Right renal pelvis (tissue), 4 donors: ENCODE results near the gene SLC6A9. TPM values are rescaled to one million over a fixed set of nuclear protein-coding genes. Genes with fewer than 3 reads are reported as not detected.

Experiments
- DNase-seq, 4 donors: peaks; one replicate each; pipeline ENCODE4 v3.0.0-alpha.2; 2013; ENCODE audit warnings: low read depth in 4 of 4, low spot score in 3 of 4, missing footprints in 1 of 4
- polyA plus RNA-seq, 4 donors: library from polyadenylated mRNA; unstranded; fragments of 120-200 nt; gene quantifications; one replicate each; pipeline ENCODE4 v1.2.1, GENCODE V29; 2013; ENCODE audit not compliant: insufficient read length in 4 of 4

SLC6A9 gene
- polyA plus RNA-seq, 4 donors = 5.6 to 7.7 (median 6.3) TPM

DNA sequence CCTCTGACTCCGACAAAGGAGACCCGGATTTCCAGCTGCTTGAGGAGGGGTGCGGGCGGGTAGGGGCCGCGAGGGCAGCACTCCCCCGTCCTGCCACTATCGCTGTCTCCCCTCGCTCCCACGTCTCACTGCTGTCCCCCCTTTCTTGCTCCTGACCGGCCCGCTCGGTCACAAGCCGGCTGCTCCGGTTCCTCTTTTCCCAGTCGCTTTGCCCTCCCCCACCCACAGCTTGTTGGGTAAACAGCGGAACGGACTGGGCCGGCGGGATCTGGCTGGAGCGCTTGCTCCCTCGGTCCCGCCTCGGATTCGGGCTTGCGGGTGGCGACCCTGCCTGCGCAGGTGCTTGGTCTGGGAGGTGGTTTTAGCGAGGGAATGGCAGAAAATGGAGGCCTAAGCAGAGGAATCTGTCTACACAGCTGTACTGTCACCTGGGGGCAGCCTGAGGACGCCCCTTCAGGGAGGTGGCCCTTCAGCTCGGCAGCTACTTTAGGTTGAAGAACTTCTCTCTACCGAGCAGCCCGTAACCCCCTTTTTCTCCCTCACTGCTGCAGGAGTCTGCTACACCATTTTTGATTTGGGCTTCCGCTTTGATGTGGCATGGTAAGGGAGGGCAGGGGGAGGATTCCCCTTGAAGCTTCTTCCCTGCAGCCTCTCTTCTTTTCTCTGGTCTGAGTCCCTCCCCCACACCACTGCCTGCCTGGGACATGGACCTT lies 55.9 kb downstream of the SLC6A9 start:
- DNase-seq = no peak

GRCh38 chr1:43974443-43975248 lies 56.6 kb downstream of the SLC6A9 start, which contains the start of gene ATP6V0B:
TSS of gene ATP6V0B (plus strand) at chr1:43974960. CDS start at chr1:43975041, 81 bp downstream.
- peak; percentile 84 to 91 (median 86) for DNase-seq

- no peak for DNase-seq
Measured at GRCh38 chr1:43973981-43974442, 57.2 kb downstream of the SLC6A9 start.

DNA sequence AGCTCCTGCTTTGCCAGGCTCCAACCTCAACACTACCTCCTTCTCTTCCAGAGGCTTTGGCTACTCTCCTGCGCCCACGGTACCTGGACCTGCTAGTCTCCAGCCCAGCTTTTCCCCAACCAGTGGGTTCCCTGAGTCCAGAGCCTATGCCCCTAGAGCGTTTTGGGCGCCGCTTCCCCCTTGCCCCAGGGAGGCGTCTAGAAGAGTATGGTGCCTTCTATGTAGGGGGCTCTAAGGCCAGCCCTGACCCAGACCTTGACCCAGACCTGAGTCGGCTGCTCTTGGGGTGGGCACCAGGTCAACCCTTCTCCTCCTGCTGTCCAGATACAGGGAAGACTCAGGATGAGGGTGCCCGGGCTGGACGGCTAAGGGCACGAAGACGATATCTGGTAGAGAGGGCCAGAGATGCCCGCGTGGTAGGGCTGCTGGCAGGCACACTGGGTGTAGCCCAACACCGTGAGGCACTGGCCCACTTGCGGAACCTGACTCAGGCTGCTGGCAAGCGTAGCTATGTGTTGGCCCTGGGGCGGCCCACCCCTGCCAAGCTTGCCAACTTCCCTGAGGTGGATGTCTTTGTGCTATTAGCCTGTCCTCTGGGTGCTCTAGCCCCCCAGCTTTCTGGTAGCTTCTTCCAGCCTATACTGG lies 59.8 kb downstream of the SLC6A9 start:
- no peak for DNase-seq

DNA sequence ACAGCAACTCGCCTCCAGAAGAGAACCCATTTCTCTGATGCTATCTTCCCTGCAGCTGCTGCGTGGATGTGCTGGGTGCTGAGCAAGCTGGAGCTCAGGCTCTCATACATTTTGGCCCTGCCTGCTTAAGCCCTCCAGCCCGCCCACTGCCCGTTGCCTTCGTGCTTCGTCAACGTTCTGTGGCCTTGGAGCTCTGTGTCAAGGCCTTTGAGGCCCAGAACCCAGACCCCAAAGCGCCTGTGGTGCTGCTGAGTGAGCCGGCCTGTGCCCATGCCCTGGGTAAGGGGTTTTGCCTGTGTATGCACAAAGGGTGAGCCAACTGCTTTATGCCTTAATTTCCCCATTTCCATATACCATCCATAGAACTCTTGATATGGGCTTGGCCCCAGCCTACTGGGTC lies 60.4 kb downstream of the SLC6A9 start:
- no peak for DNase-seq

DNA sequence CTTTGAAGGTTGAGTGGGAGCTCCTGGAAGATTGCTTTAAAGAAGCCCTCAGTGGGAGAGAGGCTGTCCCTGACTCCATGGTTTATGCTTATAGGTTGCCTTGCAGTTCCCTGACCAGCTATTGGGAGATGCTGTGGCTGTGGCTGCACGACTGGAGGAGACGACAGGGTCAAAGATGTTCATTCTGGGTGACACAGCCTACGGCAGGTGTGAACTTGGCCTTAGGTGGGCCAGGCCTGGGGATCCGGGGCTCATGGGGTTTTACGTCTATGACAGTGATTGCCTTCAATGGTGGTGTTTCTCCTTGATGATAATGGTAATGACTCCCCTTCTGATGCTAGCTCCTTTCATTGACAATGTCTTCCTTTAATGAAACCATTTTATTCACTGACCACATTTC lies 60.8 kb downstream of the SLC6A9 start:
- no peak for DNase-seq

DNA sequence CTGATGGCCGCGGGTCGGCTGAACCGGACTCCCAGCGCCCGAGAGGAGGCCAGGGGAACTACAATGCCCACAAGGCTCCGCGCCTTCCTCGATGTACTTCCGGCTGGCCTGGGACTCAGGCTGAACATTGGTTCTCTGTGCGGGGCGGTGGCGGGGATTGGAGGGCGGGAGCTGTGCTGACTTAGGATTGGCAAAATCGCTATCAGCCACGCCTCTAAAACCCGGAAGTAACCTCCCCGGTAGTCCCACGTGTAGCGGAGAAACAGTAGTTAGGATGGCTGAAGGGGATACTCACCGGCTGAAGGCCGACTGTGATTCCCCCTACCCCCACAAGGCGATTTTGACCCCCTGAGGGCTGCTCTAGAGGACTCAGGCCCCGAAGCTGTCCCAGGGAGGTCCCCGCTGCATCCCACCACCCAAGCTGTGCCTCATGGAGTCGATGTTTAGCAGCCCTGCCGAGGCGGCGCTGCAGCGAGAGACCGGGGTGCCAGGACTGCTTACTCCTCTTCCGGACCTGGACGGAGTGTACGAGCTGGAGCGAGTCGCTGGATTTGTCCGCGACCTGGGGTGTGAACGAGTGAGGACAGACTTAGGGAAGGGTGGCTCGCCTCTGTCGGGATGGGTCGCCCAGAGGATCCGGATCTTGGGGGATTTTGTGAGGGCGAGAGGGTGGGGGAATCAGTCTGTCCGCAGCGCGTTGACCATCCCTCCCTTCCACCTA lies 61.4 kb downstream of the SLC6A9 start, which contains the start of gene DPH2:
Gene DPH2 (plus strand): TSS at position 265 of the 721 bp plus-strand sequence. CDS start 166 bp downstream, at position 431.
- peak; percentile 86 to 93 (median 91) for DNase-seq

DNA sequence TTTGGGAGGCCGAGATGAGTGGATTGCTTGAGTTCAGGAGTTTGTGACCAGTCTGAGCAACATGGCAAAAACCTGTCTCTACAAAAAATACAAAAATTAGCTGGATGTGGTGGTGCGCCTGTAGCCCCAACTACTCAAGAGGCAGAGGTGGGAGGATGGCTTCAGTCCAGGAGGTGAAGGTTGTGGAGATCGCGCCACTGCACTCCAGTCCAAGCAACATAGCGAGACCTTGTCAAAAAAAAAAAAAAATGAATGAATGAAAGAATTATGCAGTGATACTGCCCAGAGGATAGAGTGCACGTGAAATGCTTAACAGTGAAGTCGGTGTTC lies 61.9 kb downstream of the SLC6A9 start:
- no peak for DNase-seq

- no peak for DNase-seq
Measured at GRCh38 chr1:43968348-43968948, 62.8 kb downstream of the SLC6A9 start.

GRCh38 chr1:43965316-43965715 lies 65.9 kb downstream of the SLC6A9 start:
- DNase-seq = no peak

GRCh38 chr1:43963890-43964289 lies 67.4 kb downstream of the SLC6A9 start:
- no peak for DNase-seq

- DNase-seq = no peak
Measured at GRCh38 chr1:43963006-43963405, 68.3 kb downstream of the SLC6A9 start.

GRCh38 chr1:43962324-43962723 lies 68.9 kb downstream of the SLC6A9 start:
- DNase-seq = no peak

DNA sequence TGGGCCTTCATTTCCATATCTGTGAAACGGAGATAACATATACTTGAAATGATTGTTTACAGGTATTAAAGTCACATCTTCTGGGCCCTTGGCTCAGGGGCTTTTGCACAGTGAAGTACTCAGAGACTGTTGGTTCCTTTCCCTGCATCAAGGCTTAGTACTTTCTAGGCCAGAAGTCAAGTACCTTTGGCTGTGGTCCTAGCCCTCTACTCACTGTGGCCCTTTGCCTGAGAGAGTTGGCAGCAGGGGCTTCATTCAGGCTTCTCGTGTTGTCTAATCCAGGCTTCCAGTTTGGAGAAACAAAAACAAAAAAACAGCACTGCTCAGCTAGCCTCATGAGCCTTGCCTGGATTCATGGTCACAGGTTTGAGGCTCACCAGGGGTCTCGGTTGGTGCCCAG lies 69.6 kb downstream of the SLC6A9 start:
- DNase-seq = no peak

- no peak for DNase-seq
Measured at GRCh38 chr1:43960798-43961197, 70.5 kb downstream of the SLC6A9 start.

DNA sequence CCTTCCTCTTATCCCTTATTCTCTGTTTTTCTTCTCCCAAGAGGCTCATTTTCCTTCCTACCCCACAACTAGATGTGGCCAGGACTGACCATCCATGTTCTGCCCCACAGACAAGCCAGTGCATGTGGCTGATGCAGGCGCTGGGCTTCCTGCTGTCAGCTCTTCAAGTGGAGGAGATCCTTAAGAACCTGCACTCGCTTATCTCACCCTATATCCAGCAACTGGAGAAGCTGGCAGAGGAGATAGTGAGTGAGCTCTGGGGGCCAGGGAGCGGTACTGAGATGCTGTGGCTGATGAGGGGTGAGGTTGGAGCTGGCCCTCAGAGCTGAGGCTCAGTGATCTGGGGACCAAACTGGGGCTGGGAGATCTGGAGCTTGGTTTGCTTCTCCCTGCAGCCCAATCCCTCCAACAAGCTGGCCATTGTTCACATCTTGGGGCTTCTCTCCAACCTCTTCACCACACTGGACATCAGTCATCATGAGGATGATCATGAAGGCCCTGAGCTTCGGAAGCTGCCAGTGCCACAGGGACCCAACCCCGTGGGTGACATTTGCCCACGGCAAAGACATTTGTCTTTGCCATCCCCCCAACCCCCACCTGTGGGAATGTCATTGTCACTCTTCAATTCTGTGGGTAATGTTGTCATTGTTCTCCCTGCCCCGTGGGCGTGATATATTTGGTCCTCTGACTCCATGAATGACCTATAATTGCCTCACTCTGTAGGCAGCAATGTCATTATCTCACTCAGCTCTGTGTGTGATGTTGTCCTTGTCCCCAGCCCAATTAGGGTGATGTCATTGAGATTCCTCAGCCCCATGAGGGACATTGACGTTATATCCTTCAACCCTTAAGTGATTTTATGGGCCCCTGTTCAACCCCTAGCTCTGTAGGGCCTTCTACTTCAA lies 72.7 kb downstream of the SLC6A9 start:
- no peak for DNase-seq

- no peak for DNase-seq
Measured at GRCh38 chr1:43957407-43958040, 73.7 kb downstream of the SLC6A9 start.

DNA sequence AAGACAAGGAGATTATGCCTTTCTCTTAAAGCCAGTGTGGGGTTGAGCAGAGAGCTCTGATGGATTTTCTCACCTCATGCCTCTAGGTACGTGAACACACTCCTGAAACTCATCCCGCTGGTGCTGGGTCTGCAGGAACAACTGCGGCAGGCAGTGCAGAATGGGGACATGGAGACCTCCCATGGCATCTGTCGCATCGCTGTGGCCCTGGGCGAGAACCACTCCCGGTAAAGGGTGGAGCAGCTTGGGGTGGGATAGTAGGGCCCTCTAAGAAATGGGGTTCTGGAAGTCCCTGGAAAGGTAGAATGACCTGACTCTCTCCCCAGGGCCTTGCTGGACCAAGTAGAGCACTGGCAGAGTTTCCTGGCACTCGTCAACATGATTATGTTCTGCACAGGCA lies 75.0 kb downstream of the SLC6A9 start:
- no peak for DNase-seq

GRCh38 chr1:43954036-43954435 lies 77.2 kb downstream of the SLC6A9 start:
- no peak for DNase-seq
